ENCODE measurements around the gene UST. TPM values are rescaled to one million over a fixed set of nuclear protein-coding genes. Genes with fewer than 3 reads are reported as not detected.
A peak's percentile ranks its signal among the peaks of the same experiment; 100 is the strongest.

UST gene
- total and polyA plus RNA-seq, 9 of the 15 experiments (the other 6 are each of a cell fraction or from before 2014, with no cell fraction given), result 0.04 to 0.10 TPM; not detected in 7

DNA sequence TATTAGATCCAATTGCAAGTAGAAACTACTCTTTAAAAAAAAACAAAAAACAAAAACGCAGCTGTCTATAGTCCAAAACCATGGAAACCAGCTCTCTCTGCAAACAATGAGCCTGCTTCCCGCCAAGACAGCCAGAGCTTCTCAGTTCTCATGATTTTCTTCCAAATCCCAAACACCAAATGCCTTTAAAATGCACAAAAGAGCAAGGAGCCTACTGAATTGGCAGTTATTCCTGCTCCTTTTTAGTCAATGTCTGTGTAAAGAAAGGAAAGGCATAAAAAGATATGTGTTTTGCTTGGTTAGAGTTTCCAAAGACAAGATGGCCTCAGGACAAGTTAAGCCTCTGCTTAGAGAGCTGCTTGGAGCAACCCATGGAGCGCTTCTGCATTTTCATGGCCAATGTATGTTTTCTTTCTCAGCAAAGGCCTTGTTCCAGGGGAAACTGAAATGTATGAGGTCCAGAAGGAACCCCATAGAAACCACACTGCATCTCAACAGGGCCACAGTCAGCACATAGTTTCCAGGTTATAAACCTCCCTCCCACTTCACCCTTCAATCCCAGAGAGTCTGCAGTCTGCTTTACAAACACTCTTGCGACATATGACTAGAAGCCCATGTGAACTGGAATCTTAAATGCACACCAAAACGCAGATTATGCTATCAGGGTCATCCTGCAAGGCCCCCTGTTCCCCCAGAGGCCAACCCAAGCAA lies 361.4 kb downstream of the UST start:
- Histone ChIP-seq H3K9ac (ENCODE audit: insufficient read depth in 1 of 2, low read depth in 2 of 2, low read length in 2 of 2) (peak overlapping the region in 1 of 2 experiments; percentile 66; a peak in 1 of 4 replicates), H3K27ac (ENCODE audit: extremely low read depth, low read depth, low read length) (no peak overlapping the region), H3K4me3 (no peak overlapping the region), H3K79me2 (ENCODE audit: control insufficient read depth, insufficient read depth, low read length) (no peaks in the 10 kb centered on the region), H3K4me1 (replicated peaks in 1 of 2; ENCODE audit: control insufficient read depth in 2 of 2, insufficient read depth in 2 of 2, low read length in 2 of 2) (peaks cover 0 to 10% of the 10 kb centered on the region in 2 experiments; a peak in 4 of 5 replicates), H3K9me3 (replicated peaks; ENCODE audit: control insufficient read depth, insufficient read depth, low read depth, low read length) (peaks cover 2% of the 10 kb centered on the region; the same call in 1 of the 2 replicates), H3K27me3 (ENCODE audit: control insufficient read depth in 2 of 2, insufficient read depth in 2 of 2, low read length in 2 of 2) (no peaks in the 10 kb centered on the region), H3K36me3 (ENCODE audit: control insufficient read depth, insufficient read depth, low read length) (no peaks in the 10 kb centered on the region), H3K4me2 (ENCODE audit: insufficient read depth, low read length) (no peak overlapping the region), H2AFZ (ENCODE audit: low read depth, low read length) (peak overlapping the region; percentile 67), H3K9me1 (ENCODE audit: control insufficient read depth, insufficient read depth, low read length) (no peaks in the 10 kb centered on the region), H4K20me1 (replicated peaks; ENCODE audit: control insufficient read depth, insufficient read depth, low read length) (no peaks in the 10 kb centered on the region)
- intact Hi-C loops (cut with micrococcal nuclease) (no loop called here), in situ Hi-C loops (cut with MboI) (no loop called here)
- no TSS peak for BruUV-seq (replicated peaks)
- ATAC-seq, result peak; percentile 54
- TF ChIP-seq, protein P1, sequence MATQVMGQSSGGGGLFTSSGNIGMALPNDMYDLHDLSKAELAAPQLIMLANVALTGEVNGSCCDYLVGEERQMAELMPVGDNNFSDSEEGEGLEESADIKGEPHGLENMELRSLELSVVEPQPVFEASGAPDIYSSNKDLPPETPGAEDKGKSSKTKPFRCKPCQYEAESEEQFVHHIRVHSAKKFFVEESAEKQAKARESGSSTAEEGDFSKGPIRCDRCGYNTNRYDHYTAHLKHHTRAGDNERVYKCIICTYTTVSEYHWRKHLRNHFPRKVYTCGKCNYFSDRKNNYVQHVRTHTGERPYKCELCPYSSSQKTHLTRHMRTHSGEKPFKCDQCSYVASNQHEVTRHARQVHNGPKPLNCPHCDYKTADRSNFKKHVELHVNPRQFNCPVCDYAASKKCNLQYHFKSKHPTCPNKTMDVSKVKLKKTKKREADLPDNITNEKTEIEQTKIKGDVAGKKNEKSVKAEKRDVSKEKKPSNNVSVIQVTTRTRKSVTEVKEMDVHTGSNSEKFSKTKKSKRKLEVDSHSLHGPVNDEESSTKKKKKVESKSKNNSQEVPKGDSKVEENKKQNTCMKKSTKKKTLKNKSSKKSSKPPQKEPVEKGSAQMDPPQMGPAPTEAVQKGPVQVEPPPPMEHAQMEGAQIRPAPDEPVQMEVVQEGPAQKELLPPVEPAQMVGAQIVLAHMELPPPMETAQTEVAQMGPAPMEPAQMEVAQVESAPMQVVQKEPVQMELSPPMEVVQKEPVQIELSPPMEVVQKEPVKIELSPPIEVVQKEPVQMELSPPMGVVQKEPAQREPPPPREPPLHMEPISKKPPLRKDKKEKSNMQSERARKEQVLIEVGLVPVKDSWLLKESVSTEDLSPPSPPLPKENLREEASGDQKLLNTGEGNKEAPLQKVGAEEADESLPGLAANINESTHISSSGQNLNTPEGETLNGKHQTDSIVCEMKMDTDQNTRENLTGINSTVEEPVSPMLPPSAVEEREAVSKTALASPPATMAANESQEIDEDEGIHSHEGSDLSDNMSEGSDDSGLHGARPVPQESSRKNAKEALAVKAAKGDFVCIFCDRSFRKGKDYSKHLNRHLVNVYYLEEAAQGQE (IDR thresholded peaks at IDR 0.05; ENCODE audit: borderline replicate concordance), result no peak
- TF ChIP-seq, protein P1 (CRISPR knock-in tag; IDR thresholded peaks at IDR 0.05; ENCODE audit: low read depth), result no peak
- TF ChIP-seq SNRNP70 (optimal IDR thresholded peaks at IDR 0.05; ENCODE audit: low read depth, low read length), result no peak
- peak; percentile 85 for TF ChIP-seq CEBPB (tag; IDR thresholded peaks at IDR 0.05)
- TF ChIP-seq, protein P2, sequence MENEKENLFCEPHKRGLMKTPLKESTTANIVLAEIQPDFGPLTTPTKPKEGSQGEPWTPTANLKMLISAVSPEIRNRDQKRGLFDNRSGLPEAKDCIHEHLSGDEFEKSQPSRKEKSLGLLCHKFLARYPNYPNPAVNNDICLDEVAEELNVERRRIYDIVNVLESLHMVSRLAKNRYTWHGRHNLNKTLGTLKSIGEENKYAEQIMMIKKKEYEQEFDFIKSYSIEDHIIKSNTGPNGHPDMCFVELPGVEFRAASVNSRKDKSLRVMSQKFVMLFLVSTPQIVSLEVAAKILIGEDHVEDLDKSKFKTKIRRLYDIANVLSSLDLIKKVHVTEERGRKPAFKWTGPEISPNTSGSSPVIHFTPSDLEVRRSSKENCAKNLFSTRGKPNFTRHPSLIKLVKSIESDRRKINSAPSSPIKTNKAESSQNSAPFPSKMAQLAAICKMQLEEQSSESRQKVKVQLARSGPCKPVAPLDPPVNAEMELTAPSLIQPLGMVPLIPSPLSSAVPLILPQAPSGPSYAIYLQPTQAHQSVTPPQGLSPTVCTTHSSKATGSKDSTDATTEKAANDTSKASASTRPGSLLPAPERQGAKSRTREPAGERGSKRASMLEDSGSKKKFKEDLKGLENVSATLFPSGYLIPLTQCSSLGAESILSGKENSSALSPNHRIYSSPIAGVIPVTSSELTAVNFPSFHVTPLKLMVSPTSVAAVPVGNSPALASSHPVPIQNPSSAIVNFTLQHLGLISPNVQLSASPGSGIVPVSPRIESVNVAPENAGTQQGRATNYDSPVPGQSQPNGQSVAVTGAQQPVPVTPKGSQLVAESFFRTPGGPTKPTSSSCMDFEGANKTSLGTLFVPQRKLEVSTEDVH (IDR thresholded peaks at IDR 0.05; ENCODE audit: low read depth, partially characterized antibody), result no peak
- no peak for TF ChIP-seq CEBPG (CRISPR knock-in tag; IDR thresholded peaks at IDR 0.05)
- peak in 1 of 2 experiments; percentile 36; a peak in 1 of 4 replicates for TF ChIP-seq CEBPG (tag; conservative IDR thresholded peaks at IDR 0.05 in 1 of 2, IDR thresholded peaks at IDR 0.05 in 1 of 2)
- FAIRE-seq, result no peak
- ChIA-PET CTCF (ENCODE audit: low intra/inter-chr PET ratio) (no interaction called here), POLR2A (interaction anchor here (0.6 to 1.8 kb wide), 5 partner anchors 8 to 17 kb away, joined by 3 to 8 read pairs (median 4); no protein-coding TSS in a partner anchor)
- no peak for DNase-seq (ENCODE audit: extremely low read depth in 1 of 4, low spot score in 3 of 4)
- WGBS (ENCODE audit: insufficient coverage, low coverage, missing lambda C conversion rate), result 45% methylated on average over 5 of the region's 5 CpGs
